HAP-1 (cell line): ENCODE results near the gene PXK.

ENCODE experiments used
- DNase-seq, 2 experiments: peaks; one replicate each; pipeline ENCODE4 v3.0.0-alpha.2; 2016 to 2020; ENCODE audit warnings: low spot score in 2 of 2
- H3K27me3 ChIP-seq: fragments of 250-450 bp; sonication (Bioruptor Pico); 2 replicates; pipeline ENCODE4 v1.5.1; 2020; ENCODE audit warnings: low read depth, mild to moderate bottlenecking, moderate library complexity
- H3K36me3 ChIP-seq: fragments of 250-450 bp; sonication (Bioruptor Pico); replicated peaks from 2 replicates; pipeline ENCODE4 v1.5.1; 2020; ENCODE audit warnings: mild to moderate bottlenecking
- H3K4me1 ChIP-seq: fragments of 250-450 bp; sonication (Bioruptor Pico); 2 replicates; pipeline ENCODE4 v1.5.1; 2020; ENCODE audit warnings: mild to moderate bottlenecking
- H3K4me3 ChIP-seq: fragments of 250-450 bp; sonication (Bioruptor Pico); 2 replicates; pipeline ENCODE4 v1.5.1; 2020; ENCODE audit warnings: mild to moderate bottlenecking, moderate library complexity
- H3K9me3 ChIP-seq: fragments of 250-450 bp; sonication (Bioruptor Pico); 2 replicates; pipeline ENCODE4 v1.5.1; 2020; ENCODE audit warnings: mild to moderate bottlenecking, moderate library complexity
- in situ Hi-C: fragments of 300-500 bp; cut with MboI; formaldehyde crosslinking; loops from 3 replicates; pipeline ENCODE4 v1.14.3; 2020; ENCODE audit warnings: low sequenced_read_pairs, inconsistent platforms, mixed read lengths

PXK gene

DNA sequence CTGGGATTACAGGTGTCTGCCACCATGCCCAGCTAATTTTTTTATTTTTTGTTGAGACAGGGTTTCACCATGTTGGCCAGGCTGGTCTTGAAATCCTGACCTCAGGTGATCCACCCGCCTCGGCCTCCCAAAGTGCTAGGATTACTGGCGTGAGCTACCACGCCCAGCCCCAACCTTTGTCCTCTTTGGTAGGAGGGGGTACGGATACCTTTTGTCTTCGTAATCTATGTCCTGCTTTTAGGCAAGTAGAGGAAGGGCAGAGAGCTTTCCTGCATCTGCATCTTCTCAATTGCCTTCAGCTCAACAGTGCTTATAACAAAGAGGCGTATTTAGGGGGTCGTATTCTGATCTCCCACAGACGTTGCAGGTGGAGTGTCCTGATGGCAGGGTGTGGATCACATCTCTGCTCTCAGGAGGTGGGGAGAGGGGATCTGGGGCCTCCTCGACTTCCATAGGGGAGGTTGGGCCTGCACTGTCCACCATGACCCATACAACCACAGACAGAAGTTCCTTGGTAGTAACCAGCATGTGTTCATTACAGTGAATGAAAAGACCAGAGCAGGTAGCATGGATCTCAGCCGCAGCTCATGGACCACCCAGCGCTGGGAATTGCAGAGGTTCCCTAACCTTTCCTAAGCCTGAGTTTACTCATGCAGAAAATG, 137.8 kb downstream of the PXK start:
- H3K4me3 ChIP-seq: no peak overlapping the region
- no peak for DNase-seq
- H3K9me3 ChIP-seq: no peaks in the 10 kb centered on the region
- H3K36me3 ChIP-seq: no peaks in the 10 kb centered on the region
- no peaks in the 10 kb centered on the region for H3K27me3 ChIP-seq
- H3K4me1 ChIP-seq: peaks cover 3% of the 10 kb centered on the region; the same call in 1 of the 2 replicates
- in situ Hi-C loops: no loop called here

DNA sequence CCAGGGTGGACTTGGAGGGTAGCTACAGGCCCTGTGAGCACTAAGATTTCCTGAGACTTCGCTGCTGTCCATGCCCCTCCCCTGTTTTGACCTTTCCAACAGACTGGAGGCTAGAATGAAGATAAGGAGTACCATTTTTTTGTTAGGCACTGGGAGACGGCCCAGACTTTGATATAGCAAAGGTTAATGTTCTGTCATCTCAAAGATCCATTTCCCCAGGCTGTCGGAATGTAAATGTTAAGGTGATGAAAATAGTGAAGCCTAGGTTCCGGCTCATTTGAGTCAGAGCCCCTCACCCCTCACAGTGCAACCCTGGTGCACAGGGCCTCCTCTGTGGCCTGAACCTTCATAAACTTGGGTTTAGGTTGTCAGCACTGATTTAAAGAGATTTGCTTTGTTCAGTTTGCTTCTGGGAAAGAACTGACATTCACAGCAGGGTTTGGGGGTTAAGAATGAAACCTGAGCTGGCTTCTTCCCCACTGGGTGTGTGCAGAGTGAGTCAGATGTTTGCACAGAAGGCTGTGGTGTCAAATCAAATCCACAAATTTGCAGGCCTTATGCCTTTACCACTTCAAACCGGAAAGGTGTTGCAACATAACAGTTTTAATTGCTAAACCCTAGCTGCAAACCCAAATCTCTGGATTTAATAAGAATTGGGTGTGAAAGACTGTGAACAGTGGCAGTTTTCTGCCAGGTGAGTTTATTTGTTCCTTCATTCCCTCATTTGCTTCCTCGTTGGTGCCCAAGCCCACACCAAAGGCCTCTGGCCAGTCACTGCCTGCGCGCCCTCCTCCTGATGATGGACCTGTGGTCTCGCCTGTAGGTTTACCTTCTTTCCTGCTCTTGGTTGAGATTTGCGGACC, 138.6 kb downstream of the PXK start:
- Histone ChIP-seq H3K27me3 (no peaks in the 10 kb centered on the region), H3K9me3 (no peaks in the 10 kb centered on the region), H3K4me1 (peaks cover 3% of the 10 kb centered on the region; the same call in 1 of the 2 replicates), H3K4me3 (no peak overlapping the region), H3K36me3 (no peaks in the 10 kb centered on the region)
- in situ Hi-C loops: no loop called here
- no peak for DNase-seq

DNA sequence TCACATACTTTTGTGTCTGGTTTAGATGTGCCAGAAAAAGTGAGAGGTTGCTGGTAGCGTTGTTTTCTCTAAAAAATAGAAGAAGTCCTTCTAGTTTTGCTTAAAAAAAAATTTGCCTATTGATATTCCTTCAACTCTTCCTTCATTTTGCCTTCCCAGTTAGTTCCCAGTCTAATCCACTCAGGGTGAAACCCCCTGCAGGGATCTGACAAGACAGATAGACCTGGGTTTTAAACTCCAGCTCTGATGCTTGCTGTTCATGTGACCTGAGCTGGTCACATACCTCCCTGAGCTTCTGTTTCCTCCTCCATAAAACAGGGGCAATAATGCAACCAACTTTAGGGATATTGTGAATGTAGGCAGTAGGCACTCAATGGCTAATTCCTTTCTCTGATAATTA, 140.6 kb downstream of the PXK start:
- no peak for DNase-seq
- Histone ChIP-seq H3K36me3 (no peaks in the 10 kb centered on the region), H3K27me3 (no peaks in the 10 kb centered on the region), H3K9me3 (no peaks in the 10 kb centered on the region), H3K4me3 (no peak overlapping the region), H3K4me1 (peaks cover 3% of the 10 kb centered on the region; the same call in 1 of the 2 replicates)
- in situ Hi-C loops: no loop called here

DNA sequence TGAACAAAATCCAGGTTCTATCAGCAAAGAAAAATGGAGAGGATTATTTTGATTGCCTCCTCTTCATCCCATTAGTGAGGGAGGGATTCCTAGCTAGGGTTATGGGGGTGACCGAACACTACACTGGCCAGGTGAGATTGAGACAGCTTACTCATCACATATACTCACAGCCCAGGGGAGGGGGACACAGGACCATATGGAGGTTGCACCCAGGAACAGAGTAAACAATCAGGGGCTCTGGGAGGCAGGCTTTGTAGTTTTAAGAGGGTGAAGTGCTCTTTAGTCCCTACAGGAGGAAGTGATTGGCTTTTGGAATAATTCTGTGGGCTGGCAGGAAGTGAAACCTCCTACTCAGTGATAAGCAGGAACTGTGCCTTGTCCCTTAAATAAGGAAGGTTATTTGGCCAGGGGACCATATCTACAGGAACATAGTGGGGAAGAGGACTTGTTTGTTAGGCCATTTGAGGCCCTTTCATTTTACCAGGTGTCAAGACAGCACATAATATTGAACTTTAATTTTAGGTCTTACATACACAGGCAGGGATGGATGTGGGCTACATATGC, 141.7 kb downstream of the PXK start:
- Histone ChIP-seq H3K4me3 (no peak overlapping the region), H3K4me1 (peaks cover 3% of the 10 kb centered on the region; the same call in 1 of the 2 replicates)
- in situ Hi-C loops: no loop called here

DNA sequence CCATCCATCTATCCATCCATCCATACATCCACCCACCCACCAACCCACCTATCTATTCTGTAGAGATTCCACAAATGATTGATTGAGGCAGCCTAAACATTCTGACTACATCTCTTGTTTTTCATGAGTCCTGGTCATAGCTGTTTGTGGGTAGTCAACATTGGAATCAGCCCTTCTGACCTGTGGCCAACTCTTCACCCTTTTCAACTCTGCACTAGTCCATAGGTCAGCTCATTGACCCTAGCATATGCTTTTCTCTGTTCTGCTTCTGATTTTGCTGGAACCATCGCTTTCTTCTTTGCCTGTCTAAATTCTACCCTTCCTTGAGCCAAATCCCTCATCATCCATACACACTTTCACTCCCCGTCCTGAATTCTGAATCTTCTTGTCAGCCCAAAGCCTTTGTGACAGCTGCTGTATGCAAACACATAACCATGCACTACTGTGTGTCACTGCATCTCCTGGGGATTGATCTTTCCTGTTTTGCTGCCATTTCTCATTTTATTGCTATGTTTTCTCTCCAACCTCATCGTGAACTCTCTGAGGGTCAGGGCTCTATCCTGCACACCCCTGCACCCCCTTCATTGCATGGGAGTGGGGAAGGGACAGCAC, 142.4 kb downstream of the PXK start:
- H3K36me3 ChIP-seq: no peaks in the 10 kb centered on the region
- H3K9me3 ChIP-seq: no peaks in the 10 kb centered on the region
- H3K4me3 ChIP-seq: no peak overlapping the region
- no peak for DNase-seq
- no peaks in the 10 kb centered on the region for H3K27me3 ChIP-seq
- peaks cover 3% of the 10 kb centered on the region; the same call in 1 of the 2 replicates for H3K4me1 ChIP-seq
- in situ Hi-C loops: no loop called here

More for the DNA sequence above, 141.7 kb downstream of the PXK start:
- no peaks in the 10 kb centered on the region for H3K9me3 ChIP-seq
- no peak for DNase-seq
- no peaks in the 10 kb centered on the region for H3K27me3 ChIP-seq
- H3K36me3 ChIP-seq: no peaks in the 10 kb centered on the region
